Uterus (tissue), 4 donors: ENCODE results near the gene TMEM126B. TPM values are rescaled to one million over a fixed set of nuclear protein-coding genes. Genes with fewer than 3 reads are reported as not detected.

Source experiments
- DNase-seq, 2 donors: peaks; one replicate each; pipeline ENCODE4 v3.0.0-alpha.2; 2019 to 2020
- H3K27ac ChIP-seq, 2 donors: fragments of 200-600 bp; sonication (generic); 1 replicate in 1 of 2; 2 replicates in 1 of 2; pipeline ENCODE4 v1.5.1; 2016 to 2018
- H3K27me3 ChIP-seq, 2 donors: fragments of 200-600 bp; sonication (generic); one replicate each; pipeline ENCODE4 v1.5.1; 2018 to 2019; ENCODE audit warnings: control low read depth in 1 of 2
- H3K36me3 ChIP-seq, 2 donors: fragments of 200-600 bp; sonication (generic); one replicate each; pipeline ENCODE4 v1.5.1; 2019; ENCODE audit warnings: control low read depth in 1 of 2
- H3K4me1 ChIP-seq, 2 donors: fragments of 200-600 bp; sonication (generic); one replicate each; pipeline ENCODE4 v1.5.1; 2018 to 2019; ENCODE audit warnings: control low read depth in 1 of 2
- H3K4me3 ChIP-seq, 2 donors: fragments of 200-600 bp; sonication (generic); 1 replicate in 1 of 2; 2 replicates in 1 of 2; pipeline ENCODE4 v1.5.1; 2018 to 2019; ENCODE audit warnings: mild to moderate bottlenecking in 1 of 2
- H3K9me3 ChIP-seq, 2 donors: fragments of 200-600 bp; sonication (generic); one replicate each; pipeline ENCODE4 v1.5.1; 2019; ENCODE audit warnings: control low read depth in 1 of 2
- POLR2A ChIP-seq, 2 donors: fragments of 450-650 bp; IDR thresholded peaks; one replicate each; pipeline ENCODE4 v1.6.1; 2016; ENCODE audit warnings: antibody characterized with exemption in 2 of 2, mild to moderate bottlenecking in 1 of 2, moderate library complexity in 1 of 2
- intact Hi-C: fragments of 100-400 bp; cut with DNase I; formaldehyde crosslinking; loops from one replicate; pipeline ENCODE4 v1.15.1; 2023; ENCODE audit warnings: low total_unique reads
- total RNA-seq, 4 donors: library from RNA; depleted of rRNA in 3 of 4; stranded (reverse); fragments of >200 nt in 3 of 4; gene quantifications; one replicate each; pipeline versions ENCODE4 v1.1.0 to v1.2.4, GENCODE V29; 2014 to 2023
- TF ChIP-seq, protein P1 (sequence below), 4 experiments: fragments of 200-600 bp in 2 of 4; fragments of 450-650 bp in 2 of 4; sonication (generic) in 2 of 4; IDR thresholded peaks; one replicate each; pipeline ENCODE4 v1.5.1; 2016 to 2019; ENCODE audit warnings: antibody characterized with exemption in 4 of 4, mild to moderate bottlenecking in 2 of 4, moderate library complexity in 1 of 4
- donor health status: DM: yes; HTN: yes; CAD: no.

TMEM126B gene
- total RNA-seq, 4 donors from 2014 or later: 36.5 to 119 (median 57.9) TPM

DNA sequence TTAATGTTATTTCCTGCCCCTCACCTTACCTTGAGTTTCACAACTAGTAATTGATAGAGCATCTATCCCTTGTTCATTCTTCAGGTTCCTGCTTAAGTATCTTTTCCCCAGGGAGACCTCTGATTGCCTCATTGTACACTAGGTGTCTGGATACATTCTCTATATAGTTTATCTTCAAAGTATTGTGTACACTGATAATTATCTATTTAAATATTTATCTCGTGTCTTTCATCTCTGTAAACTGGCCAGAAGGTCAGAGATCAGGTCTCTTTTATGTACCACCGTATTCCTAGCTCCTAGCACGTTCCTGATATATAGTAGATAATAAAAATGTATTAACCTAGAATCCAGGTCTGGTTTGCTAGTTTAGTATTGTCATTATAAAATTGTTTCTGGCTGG lies 6.4 kb downstream of the TMEM126B start:
- no peak overlapping the region for H3K4me3 ChIP-seq
- H3K27me3 ChIP-seq: no peaks in the 10 kb centered on the region
- H3K9me3 ChIP-seq: no peaks in the 10 kb centered on the region
- no peak for DNase-seq
- no peaks in the 10 kb centered on the region for H3K4me1 ChIP-seq
- no peak for TF ChIP-seq POLR2A (IDR thresholded peaks at IDR 0.05)
- TF ChIP-seq, protein P1, sequence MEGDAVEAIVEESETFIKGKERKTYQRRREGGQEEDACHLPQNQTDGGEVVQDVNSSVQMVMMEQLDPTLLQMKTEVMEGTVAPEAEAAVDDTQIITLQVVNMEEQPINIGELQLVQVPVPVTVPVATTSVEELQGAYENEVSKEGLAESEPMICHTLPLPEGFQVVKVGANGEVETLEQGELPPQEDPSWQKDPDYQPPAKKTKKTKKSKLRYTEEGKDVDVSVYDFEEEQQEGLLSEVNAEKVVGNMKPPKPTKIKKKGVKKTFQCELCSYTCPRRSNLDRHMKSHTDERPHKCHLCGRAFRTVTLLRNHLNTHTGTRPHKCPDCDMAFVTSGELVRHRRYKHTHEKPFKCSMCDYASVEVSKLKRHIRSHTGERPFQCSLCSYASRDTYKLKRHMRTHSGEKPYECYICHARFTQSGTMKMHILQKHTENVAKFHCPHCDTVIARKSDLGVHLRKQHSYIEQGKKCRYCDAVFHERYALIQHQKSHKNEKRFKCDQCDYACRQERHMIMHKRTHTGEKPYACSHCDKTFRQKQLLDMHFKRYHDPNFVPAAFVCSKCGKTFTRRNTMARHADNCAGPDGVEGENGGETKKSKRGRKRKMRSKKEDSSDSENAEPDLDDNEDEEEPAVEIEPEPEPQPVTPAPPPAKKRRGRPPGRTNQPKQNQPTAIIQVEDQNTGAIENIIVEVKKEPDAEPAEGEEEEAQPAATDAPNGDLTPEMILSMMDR (IDR thresholded peaks at IDR 0.05): no peak
- intact Hi-C loops: no loop called here
- H3K36me3 ChIP-seq: no peaks in the 10 kb centered on the region
- no peak overlapping the region for H3K27ac ChIP-seq

DNA sequence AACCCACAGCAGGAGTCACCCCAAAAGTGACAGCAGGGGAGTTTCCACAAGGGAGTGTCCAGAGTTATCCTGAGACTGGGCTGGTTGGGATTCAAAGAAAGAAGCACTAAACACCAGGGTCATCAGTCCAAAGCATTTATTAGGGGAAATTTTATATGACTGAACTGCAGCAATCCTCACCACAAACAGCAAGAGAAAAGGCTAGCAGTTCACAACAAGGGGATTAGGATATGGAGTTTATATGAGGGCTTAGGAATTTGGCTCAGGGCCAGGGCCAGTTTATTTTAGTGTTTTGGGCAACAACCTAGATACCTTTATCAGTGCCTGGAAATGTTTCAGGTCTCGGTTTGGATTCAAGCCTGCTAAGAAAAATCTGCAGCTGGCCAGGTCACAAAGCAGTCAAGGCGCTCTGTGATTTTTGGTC lies 14.8 kb downstream of the TMEM126B start:
- Histone ChIP-seq H3K27me3 (no peaks in the 10 kb centered on the region), H3K4me1 (peaks cover 0 to 3% of the 10 kb centered on the region in 2 donors), H3K27ac (no peak overlapping the region), H3K9me3 (no peaks in the 10 kb centered on the region), H3K36me3 (no peaks in the 10 kb centered on the region), H3K4me3 (no peak overlapping the region)
- TF ChIP-seq, protein P1 (IDR thresholded peaks at IDR 0.05): no peak
- TF ChIP-seq POLR2A (IDR thresholded peaks at IDR 0.05): no peak
- DNase-seq: no peak
- intact Hi-C loops: no loop called here

DNA sequence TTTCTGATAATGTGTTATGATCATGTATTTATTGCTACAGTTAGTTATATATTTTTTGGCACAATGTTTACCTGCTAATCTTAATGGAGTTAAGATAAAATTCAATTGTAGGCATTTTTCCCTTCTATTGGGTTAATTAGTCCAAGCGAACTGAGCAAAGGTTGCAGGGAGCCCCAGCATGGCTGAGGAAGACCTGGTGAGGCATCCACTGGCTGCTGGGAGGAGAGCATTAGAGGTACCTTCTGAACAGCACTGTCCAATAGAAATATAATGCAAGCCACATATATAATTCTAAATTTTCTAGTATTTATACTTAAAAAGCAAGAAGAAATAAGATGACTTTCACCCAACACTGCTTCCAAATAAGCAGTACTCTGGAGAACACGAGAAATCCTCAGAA lies 18.7 kb downstream of the TMEM126B start:
- DNase-seq: no peak
- H3K27me3 ChIP-seq: no peaks in the 10 kb centered on the region
- H3K27ac ChIP-seq: peak overlapping the region; percentile 79 to 85
- intact Hi-C loops: no loop called here
- peak overlapping the region; percentile 63 to 74 for H3K4me3 ChIP-seq
- no peaks in the 10 kb centered on the region for H3K9me3 ChIP-seq
- no peak for TF ChIP-seq POLR2A (IDR thresholded peaks at IDR 0.05)
- TF ChIP-seq, protein P1 (IDR thresholded peaks at IDR 0.05): no peak
- H3K4me1 ChIP-seq: peaks cover 0 to 3% of the 10 kb centered on the region in 2 donors
- H3K36me3 ChIP-seq: no peaks in the 10 kb centered on the region

DNA sequence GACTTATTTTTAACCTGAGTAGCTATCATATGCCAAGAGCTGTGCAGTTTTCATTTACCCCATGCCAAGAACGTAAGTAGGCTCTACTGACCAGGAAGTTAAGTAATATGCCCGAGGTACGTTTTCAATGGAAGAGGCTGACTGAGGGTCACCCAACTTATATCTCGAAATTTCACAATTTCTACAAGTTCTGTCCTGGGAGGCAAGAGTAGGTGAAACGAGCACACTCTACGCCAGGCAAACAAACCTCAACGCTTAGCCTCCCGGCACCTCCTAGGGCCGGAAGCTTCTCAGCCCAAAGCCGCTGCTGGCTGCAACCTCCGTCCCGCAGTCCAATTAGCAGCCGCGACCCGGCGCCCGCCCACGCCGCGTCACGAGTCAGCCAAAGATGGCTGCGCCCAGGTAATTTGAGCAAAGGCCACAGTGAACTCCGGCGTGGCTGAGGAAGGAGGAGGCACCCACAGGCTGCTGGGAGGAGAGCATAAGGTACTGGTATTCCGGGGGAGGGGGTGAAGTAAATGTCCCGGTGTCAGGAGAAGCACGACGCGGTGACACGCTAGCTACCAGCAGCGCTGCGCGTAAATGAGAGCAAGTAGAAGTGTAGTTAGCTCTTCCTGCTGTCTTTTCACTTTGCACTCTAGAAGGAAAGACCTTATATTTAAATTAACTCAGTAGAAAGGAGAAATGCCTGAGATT lies 19.4 kb downstream of the TMEM126B start, which contains the start of gene TMEM126A:
Gene TMEM126A (plus strand): TSS at position 364 of the 696 bp plus-strand sequence. CDS start 2,289 bp downstream, outside the sequence.
- peak; percentile 54 to 62 for TF ChIP-seq POLR2A (IDR thresholded peaks at IDR 0.05)
- TF ChIP-seq, protein P1 (IDR thresholded peaks at IDR 0.05): no peak
- peaks cover 0 to 3% of the 10 kb centered on the region in 2 donors for H3K4me1 ChIP-seq
- H3K9me3 ChIP-seq: no peaks in the 10 kb centered on the region
- peak within 1 kb of the TSS; percentile 79 to 85 for H3K27ac ChIP-seq
- H3K36me3 ChIP-seq: no peaks in the 10 kb centered on the region
- peak; percentile 82 to 86 for DNase-seq
- peak within 1 kb of the TSS; percentile 63 to 74 for H3K4me3 ChIP-seq
- intact Hi-C loops: no loop called here
- H3K27me3 ChIP-seq: no peaks in the 10 kb centered on the region

DNA sequence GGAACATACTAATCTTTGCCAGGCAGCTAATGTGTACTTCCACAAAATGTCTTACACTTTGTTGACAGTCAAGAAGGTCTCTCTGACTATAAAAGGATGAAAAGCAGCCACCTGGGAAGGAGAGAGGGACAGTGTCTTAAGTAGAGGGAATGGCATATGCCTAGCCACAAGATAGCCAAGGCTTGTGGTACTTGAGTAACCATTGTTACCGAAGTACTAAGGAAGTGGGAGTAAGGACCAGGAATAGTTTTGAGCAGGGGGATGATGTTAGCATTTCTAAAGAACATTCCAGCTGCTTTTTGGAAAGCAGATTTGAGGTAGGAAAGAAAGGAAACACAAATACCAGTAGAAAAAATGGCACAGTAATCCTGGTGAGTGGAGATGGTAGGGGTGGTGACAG lies 22.7 kb downstream of the TMEM126B start:
- no peak overlapping the region for H3K4me3 ChIP-seq
- TF ChIP-seq POLR2A (IDR thresholded peaks at IDR 0.05): no peak
- TF ChIP-seq, protein P1 (IDR thresholded peaks at IDR 0.05): no peak

More for the DNA sequence above, 22.7 kb downstream of the TMEM126B start:
- peaks cover 0 to 3% of the 10 kb centered on the region in 2 donors for H3K4me1 ChIP-seq
- no peaks in the 10 kb centered on the region for H3K27me3 ChIP-seq
- no peak for DNase-seq
- intact Hi-C loops: no loop called here
- H3K9me3 ChIP-seq: no peaks in the 10 kb centered on the region
- no peaks in the 10 kb centered on the region for H3K36me3 ChIP-seq
- no peak overlapping the region for H3K27ac ChIP-seq
